Uterus (tissue), 2 donors: ENCODE data around the gene ANKFN1.

ENCODE experiments used
- CTCF ChIP-seq, 4 experiments: fragments of 200-600 bp in 2 of 4; fragments of 450-650 bp in 2 of 4; sonication (generic) in 2 of 4; IDR thresholded peaks; one replicate each; pipeline ENCODE4 v1.5.1; 2016 to 2019; ENCODE audit warnings: antibody characterized with exemption in 4 of 4, mild to moderate bottlenecking in 2 of 4, moderate library complexity in 1 of 4
- POLR2A ChIP-seq, 2 donors: fragments of 450-650 bp; IDR thresholded peaks; one replicate each; pipeline ENCODE4 v1.6.1; 2016; ENCODE audit warnings: antibody characterized with exemption in 2 of 2, mild to moderate bottlenecking in 1 of 2, moderate library complexity in 1 of 2

- TF ChIP-seq POLR2A (IDR thresholded peaks at IDR 0.05) (no peak), CTCF (IDR thresholded peaks at IDR 0.05) (no peak)
Measured at GRCh38 chr17:56478836-56479447, 325.7 kb downstream of the ANKFN1 start.
